ES-I3 (cell line): ENCODE results near the gene ZNF302.
"Not testable (repeated sequence)": the region's sequence is repeated elsewhere in the genome, so short reads cannot be mapped to it uniquely, and the experiment has no call there.

Experiments
- H3K36me3 ChIP-seq: 2 replicates; pipeline ENCODE4 v1.6.1; 2013; ENCODE audit warnings: mild to moderate bottlenecking, low read length, control low read depth, moderate library complexity; ENCODE audit not compliant: insufficient read depth
- H3K4me1 ChIP-seq: 2 replicates; pipeline ENCODE4 v1.6.1; 2013; ENCODE audit warnings: mild to moderate bottlenecking, control low read depth, low read length; ENCODE audit not compliant: insufficient read depth
- H3K9ac ChIP-seq: 2 replicates; pipeline ENCODE4 v1.6.1; 2013; ENCODE audit warnings: low read depth, mild to moderate bottlenecking, low read length, moderate library complexity
- H3K9me3 ChIP-seq: 2 replicates; pipeline ENCODE4 v1.6.1; 2013; ENCODE audit warnings: mild to moderate bottlenecking, low read length, moderate library complexity; ENCODE audit not compliant: control insufficient read depth, insufficient read depth

Gene ZNF302

DNA sequence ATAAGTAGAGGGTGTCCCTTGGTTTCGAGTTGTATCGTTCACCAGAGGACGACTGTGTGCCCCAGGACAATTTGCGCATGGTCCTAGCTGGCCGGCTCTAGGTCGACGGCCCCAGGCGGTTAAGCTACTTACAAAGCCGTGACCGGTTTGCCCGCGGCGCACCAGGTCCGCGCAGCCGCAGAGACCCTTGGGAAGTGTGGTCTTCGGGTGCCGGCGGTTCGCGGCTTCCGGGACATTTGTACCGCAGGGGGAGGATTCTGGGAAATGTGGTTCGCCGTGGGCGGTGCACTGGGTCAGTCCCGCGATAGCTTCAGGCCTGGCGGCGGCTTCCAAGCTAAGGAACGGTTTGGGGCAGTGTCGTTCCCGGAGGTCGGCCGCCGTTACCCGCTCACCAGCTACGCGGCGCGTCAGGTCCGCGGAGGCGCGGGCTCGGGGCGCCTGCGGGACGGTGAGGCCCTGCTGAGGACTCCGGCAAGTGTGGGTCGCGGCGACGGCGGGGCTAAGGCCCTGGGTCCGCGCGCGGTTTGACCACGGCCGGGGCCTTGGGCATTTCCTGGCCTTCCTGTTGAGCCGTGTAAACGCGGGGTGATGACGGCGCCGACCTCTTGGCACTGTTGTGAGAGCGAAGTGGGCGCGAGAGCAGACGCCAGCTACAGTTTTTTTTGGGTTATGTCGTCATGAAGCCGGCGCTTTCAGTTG, at the start of gene ZNF302:
Gene ZNF302, plus strand, starts transcription at position 293 of the 699 bp plus-strand sequence. CDS start 1,127 bp downstream, outside the sequence.
- Histone ChIP-seq H3K9me3 (peaks cover 6% of the 10 kb centered on the region), H3K9ac (peak within 1 kb of the TSS; percentile 81), H3K36me3 (peaks cover 19% of the 10 kb centered on the region), H3K4me1 (no peaks in the 10 kb centered on the region)

DNA sequence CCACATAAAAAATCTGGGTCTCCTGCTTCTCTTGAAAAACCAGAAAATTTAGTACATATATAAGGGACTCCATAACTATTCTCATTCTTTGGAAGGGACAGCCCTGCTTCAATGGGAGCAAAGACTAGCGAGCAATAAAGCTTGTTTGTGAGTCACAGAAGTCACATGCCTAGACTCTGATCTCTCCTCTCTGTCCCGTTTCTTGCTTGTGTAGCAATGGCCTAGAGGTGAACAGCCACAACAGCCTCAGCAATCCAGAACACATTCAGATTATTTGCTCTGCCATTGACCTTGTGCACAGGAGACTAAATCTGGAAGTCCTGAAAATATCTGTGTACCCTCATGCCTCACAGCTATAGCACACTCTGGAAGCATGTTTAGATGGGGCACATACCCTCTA, 43.7 kb upstream of the ZNF302 start:
- H3K9me3 ChIP-seq: no peaks in the 10 kb centered on the region
- H3K9ac ChIP-seq: no peak overlapping the region
- H3K36me3 ChIP-seq: no peaks in the 10 kb centered on the region
- H3K4me1 ChIP-seq: no peaks in the 10 kb centered on the region

DNA sequence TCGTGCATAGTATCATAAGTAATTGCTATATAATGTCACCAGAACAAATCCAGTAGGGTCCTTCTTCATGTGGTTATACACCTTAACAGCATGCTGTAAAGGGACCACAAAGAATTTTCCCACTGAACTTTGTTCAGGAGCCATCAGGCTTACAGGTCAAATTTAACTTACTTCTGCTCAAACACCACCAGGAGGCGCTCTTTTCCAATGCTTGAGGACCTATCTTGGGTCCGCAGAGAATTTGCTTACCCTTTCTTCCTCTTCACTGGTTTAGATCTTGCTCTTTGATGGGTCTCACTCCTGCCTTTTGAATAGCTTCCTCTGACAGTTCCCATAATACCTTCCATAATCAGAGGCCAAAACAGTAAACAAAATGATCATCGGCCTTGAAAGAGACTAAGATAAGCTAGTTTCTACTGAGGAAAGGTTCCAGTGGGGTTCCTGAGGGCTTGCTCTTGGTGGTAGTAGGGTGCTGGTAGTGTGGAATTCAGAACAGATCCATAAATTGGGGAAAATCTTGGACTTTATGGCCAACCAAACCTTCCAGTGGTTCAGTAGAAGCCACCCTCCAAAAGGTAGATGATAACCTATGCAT, 37.9 kb upstream of the ZNF302 start:
- no peaks in the 10 kb centered on the region for H3K9me3 ChIP-seq
- no peak overlapping the region for H3K9ac ChIP-seq
- no peaks in the 10 kb centered on the region for H3K36me3 ChIP-seq
- H3K4me1 ChIP-seq: no peaks in the 10 kb centered on the region

DNA sequence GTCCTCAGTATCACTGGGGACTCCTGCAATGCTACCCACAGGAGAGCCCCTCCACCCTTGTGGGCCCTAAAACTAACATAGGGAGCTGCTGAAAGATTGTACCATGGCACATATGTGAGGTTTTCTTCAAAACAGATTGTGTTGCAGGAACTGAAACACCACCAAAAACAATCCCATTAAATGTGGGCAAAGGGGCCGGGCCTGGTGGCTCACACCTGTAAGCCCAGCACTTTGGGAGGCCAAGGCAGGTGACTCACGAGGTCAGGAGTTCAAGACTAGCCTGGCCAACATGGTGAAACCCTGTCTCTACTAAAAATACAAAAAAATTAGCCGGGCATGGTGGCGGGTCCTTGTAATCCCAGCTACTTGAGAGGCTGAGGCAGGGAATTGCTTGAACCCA, 35.2 kb upstream of the ZNF302 start:
- Histone ChIP-seq H3K9ac (no peak overlapping the region), H3K4me1 (no peaks in the 10 kb centered on the region), H3K9me3 (no peaks in the 10 kb centered on the region), H3K36me3 (no peaks in the 10 kb centered on the region)

DNA sequence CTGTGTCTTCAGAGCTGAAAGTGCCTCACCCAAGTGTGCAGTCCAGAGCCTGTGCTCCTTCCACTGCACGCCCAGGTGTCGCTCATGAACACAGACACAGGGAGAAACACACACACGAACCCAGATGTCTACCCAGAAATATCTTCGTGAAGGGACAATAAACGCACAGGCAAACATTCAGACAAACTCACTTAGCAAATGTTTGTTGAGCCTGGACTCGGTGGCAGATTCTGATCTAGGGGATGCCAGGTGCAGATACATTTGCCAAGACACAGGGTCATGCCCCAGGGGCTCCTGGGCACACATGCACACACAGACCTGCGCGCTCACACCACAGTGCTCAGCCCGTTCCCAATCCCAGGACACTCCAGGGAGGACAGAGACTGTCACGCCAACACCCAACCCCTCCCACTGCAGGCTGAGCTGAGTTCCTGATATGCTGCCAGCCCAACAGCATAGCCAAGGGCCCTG, 32.5 kb upstream of the ZNF302 start:
- Histone ChIP-seq H3K4me1 (no peaks in the 10 kb centered on the region), H3K9me3 (no peaks in the 10 kb centered on the region), H3K36me3 (no peaks in the 10 kb centered on the region)

DNA sequence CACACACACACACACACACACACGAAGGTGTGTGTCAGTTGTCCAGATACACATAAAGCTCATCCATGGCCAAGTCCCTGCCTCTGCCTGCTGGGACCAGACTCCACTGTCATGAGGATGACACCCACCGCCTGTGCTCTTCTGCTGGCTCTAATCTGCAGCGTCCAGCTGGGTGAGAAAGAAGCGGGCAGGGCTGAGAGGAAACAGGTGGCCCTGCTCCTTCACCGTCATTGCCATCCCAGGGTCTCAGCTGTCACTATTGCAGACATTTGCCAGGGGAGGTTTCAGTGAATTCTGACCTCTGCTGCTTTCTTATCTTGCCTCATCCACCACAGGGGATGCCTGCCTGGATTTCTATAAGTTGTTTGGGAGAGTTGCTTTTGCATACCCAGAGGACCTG, 31.9 kb upstream of the ZNF302 start:
- no peaks in the 10 kb centered on the region for H3K36me3 ChIP-seq
- H3K4me1 ChIP-seq: no peaks in the 10 kb centered on the region
- H3K9me3 ChIP-seq: no peaks in the 10 kb centered on the region
- H3K9ac ChIP-seq: no peak overlapping the region

More for the DNA sequence above, 32.5 kb upstream of the ZNF302 start:
- H3K9ac ChIP-seq: no peak overlapping the region

DNA sequence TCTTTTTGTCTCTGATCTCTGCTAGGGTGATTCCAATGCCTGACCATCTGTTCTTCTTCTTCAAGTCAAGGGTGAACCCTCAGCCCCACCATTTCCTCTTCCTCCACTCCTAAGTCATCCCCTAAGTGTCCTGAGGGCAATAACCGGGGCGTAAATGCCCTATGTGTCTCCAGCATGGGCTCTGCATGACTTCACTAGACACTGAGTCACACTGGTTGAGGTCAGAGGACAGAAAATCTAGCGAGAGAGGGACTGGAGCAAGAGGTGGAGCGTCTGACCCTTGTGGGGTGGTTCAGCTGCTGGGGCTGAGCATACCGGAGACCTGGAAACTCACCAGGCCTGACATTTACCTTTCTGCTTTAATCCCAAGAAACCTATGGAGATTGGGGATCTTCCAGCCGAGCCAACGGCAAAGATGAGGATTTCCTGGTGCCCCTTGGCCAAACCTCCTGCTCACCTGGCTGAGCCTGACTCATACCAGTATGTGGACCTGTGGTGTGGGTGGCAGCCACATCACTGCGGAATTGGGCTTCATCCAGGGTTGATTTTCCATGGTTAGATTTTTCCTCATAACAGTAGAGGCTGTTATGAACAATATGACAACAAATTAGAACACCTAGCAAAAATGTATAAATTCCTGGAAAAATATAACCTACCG, 27.5 kb upstream of the ZNF302 start:
- H3K9me3 ChIP-seq: no peaks in the 10 kb centered on the region
- H3K36me3 ChIP-seq: no peaks in the 10 kb centered on the region
- no peak overlapping the region for H3K9ac ChIP-seq
- no peaks in the 10 kb centered on the region for H3K4me1 ChIP-seq

DNA sequence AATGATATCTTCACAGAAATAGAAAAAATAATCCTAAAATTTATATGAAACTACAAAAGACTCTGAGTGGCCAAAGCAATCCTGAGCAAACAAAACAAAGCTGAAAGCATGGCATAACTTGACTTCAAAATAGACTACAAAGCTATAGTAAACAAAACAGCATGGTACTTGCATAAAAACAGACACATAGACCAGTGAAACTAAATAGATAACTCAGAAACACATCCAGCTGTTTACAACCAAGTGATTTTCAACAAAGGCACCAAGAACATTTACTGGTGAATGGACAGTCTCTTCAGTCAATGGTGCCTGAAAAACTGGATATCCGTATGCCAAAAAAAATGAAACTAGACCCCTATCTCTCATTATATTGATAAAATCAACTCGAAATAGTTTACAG, 25.7 kb upstream of the ZNF302 start:
- no peaks in the 10 kb centered on the region for H3K9me3 ChIP-seq
- H3K36me3 ChIP-seq: no peaks in the 10 kb centered on the region
- no peak overlapping the region for H3K9ac ChIP-seq
- H3K4me1 ChIP-seq: no peaks in the 10 kb centered on the region

DNA sequence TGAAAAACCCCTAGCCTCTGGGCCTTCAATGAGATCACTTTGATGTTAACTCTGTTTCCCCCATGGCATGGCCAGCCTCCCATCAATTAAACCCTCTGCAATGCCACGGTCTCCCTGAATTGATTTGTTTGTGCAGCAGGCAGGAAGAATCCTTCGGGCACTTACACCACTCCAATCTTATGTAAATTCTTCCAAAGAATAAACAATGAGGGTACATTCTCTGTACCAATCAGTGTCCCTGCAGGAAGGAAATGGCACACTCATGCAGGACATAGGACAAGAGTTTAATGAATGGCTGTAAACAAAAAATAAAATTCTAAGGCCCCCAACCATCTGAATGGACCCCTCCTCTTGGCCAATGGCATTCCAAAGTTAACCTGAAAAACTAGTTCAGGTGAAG, 22.7 kb upstream of the ZNF302 start:
- H3K4me1 ChIP-seq: no peaks in the 10 kb centered on the region
- H3K9ac ChIP-seq: no peak overlapping the region
- no peaks in the 10 kb centered on the region for H3K36me3 ChIP-seq
- no peaks in the 10 kb centered on the region for H3K9me3 ChIP-seq

DNA sequence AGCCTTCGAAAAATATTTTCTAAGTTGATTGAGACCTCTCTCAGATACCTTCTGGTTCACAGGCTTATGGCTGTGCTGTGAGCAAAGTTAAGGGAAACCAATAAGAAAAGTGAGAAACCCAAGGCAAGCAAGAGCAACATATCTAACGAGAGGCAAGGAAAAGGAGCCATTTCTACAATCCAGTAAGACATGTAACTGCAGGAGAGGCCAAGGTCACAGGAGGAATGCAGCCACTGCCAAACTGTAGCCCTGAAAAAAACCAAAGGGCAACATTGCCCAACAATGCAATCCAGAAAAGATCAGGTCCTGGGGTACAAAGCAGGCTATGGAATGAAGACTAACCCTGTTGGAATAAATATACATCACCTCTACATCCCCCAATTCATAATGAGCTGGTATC, 21.8 kb upstream of the ZNF302 start:
- no peaks in the 10 kb centered on the region for H3K9me3 ChIP-seq
- no peaks in the 10 kb centered on the region for H3K4me1 ChIP-seq
- H3K9ac ChIP-seq: no peak overlapping the region
- H3K36me3 ChIP-seq: no peaks in the 10 kb centered on the region

DNA sequence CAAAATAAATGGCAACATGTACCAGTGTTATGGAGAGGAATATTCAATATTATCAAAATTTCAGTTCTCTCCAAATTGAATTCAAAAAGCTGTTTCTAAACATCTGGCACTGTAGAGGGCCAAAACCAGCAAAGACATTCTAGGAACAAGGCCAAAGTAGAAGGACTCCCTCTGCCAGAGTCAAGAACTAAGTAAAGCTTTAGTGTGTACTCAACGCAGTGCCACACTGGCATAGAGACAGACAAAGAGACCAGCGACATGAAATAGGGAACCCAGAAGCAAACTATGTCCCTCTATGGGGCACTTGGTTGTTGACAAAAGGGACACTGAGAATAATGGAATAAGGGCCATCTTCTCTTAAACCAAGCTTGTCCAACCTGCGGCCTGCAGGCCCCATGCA, 16.1 kb upstream of the ZNF302 start:
- H3K9ac ChIP-seq: no peak overlapping the region
- H3K4me1 ChIP-seq: no peaks in the 10 kb centered on the region
- H3K36me3 ChIP-seq: no peaks in the 10 kb centered on the region
- no peaks in the 10 kb centered on the region for H3K9me3 ChIP-seq

DNA sequence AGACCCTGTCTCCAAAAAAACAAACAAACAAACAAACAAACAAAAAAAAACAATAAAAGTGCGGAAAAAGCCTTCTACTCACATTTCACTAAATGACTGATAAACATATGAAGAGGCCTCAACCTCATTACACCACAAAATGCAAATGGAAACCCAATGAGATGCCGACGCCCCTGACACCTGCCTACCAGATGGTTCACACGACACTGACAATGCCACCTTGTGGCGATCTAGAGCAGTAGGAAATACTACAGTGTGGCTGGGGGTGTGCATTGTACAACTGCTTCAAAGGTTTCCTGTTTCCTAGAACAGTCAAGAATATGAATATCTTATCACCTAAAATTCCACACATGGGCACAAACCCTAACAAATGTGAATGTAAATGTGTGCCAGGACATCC, 14.6 kb upstream of the ZNF302 start:
- no peaks in the 10 kb centered on the region for H3K36me3 ChIP-seq
- no peak overlapping the region for H3K9ac ChIP-seq
- no peaks in the 10 kb centered on the region for H3K9me3 ChIP-seq
- no peaks in the 10 kb centered on the region for H3K4me1 ChIP-seq

DNA sequence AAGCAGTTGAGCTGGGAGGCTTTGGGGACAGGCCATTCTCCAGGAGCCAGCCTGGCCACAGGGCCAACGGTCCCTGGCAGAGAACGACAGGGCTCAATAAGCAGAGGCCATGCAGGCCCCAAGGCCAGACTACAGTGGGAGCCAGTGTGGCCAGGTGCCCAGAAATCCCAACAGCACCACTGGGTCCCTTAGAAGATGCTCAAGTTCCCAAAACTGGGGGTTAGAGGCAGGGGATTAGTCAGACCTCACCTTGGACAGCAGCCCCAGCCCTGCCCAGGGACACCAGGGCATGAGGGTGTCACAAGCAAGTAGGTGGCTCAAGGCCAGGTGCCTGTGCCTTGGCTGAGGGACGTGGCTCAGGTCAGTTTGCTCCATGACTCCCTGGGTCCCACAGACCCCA, 13.3 kb upstream of the ZNF302 start:
- Histone ChIP-seq H3K9me3 (no peaks in the 10 kb centered on the region), H3K9ac (no peak overlapping the region), H3K4me1 (no peaks in the 10 kb centered on the region), H3K36me3 (no peaks in the 10 kb centered on the region)

DNA sequence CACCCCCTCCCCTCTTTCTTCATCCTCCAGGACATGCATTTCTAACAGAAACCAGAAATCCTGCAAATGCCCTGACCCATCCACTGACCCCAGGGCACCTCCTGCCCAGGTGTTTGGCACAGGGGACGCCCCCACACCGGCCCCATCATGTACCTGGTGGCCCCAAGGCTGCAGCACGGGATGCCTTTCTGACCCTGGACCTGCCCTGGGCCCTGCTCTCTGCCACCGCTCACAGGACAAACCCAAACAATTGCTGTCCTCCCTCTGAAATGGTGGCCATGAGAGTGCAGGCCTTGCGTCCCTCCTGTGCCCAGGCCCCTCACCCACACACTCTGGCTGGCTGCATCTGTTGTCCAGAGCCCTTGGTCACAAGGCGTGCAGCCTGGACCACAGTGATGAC, 12.6 kb upstream of the ZNF302 start:
- no peaks in the 10 kb centered on the region for H3K36me3 ChIP-seq
- no peak overlapping the region for H3K9ac ChIP-seq
- H3K4me1 ChIP-seq: no peaks in the 10 kb centered on the region
- no peaks in the 10 kb centered on the region for H3K9me3 ChIP-seq

DNA sequence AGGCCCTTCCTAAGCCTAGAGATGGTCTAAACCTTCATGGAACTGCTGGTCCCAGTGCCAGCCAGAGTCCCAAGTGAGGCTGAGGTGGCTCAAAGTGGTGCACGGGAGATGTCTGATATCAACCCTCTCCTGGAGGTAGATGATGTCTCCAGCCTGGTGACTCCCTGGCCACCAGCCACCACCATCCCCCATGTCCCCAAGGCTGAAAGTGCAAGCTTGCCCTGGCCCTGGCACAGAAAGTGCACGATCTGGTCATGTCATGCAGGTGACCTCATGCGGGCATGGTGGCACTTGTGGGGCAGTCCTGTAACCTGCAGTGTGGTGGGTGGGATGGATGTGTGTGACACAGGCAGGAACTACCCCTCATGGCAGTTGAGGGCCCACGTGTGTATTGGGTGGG, 12.2 kb upstream of the ZNF302 start:
- not testable (repeated sequence) for H3K9me3 ChIP-seq, H3K4me1 ChIP-seq, H3K36me3 ChIP-seq, H3K9ac ChIP-seq
